GM12878 (cell line): Measurements from ENCODE around the gene CBS.
"Not testable (repeated sequence)": the region's sequence is repeated elsewhere in the genome, so short reads cannot be mapped to it uniquely, and the experiment has no call there.

Experiments
- BRCA1 ChIP-seq: IDR thresholded peaks from 2 replicates; pipeline ENCODE4 v1.6.1; 2011; ENCODE audit warnings: low read depth, low read length, improper control_type of control experiment
- EZH2 ChIP-seq: IDR thresholded peaks from 2 replicates; pipeline ENCODE4 v1.6.1; 2012; ENCODE audit warnings: low read depth, mild to moderate bottlenecking, control low read depth, inconsistent platforms, low read length, borderline replicate concordance; ENCODE audit not compliant: control insufficient read depth
- KDM1A ChIP-seq: fragments of 200-600 bp; sonication (generic); IDR thresholded peaks from 2 replicates; pipeline ENCODE4 v1.6.1; 2016; ENCODE audit warnings: borderline replicate concordance
- SUZ12 ChIP-seq: fragments of 200-600 bp; sonication (generic); IDR thresholded peaks from one replicate; pipeline ENCODE4 v1.6.1; 2018; ENCODE audit warnings: antibody characterized with exemption, mild to moderate bottlenecking; ENCODE audit not compliant: unreplicated experiment
- TCF12 ChIP-seq: IDR thresholded peaks from 2 replicates; pipeline ENCODE4 v1.6.1; 2011; ENCODE audit warnings: low read depth, mild to moderate bottlenecking, low read length
- ZNF274 ChIP-seq: IDR thresholded peaks from one replicate; pipeline ENCODE4 v1.8.0; 2011; ENCODE audit not compliant: insufficient read length, insufficient read depth

DNA sequence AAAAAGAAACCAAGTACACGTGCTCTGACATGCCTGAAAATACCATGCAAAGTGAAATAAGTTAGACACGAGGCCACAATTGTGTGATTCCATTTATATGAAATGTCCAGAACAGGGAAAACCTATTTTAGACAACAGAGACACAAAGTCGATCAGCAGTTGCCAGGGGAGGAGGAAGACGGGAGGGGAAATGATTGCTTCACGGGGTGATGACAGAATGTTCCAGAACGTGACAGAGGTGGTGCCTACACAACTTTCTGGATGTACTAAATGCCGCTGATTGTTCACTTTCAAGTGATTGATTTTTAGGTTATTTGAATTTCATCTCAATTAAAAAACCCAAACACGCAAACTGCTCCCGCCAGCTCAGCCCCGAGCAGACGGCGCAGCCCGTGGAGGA, 22.5 kb downstream of the CBS start:
- not testable (repeated sequence) for TF ChIP-seq KDM1A, EZH2, TCF12, BRCA1, SUZ12, ZNF274
